Thyroid gland (tissue), 4 donors: ENCODE measurements around the gene MARCHF9. TPM values are rescaled to one million over a fixed set of nuclear protein-coding genes. Genes with fewer than 3 reads are reported as not detected.

Source experiments
- DNase-seq, 2 donors: peaks; one replicate each; pipeline ENCODE4 v3.0.0-alpha.2; 2019
- H3K27ac ChIP-seq, 3 donors: fragments of 200-600 bp; sonication (generic); 1 replicate in 2 of 3; 2 replicates in 1 of 3; pipeline ENCODE4 v1.5.1; 2016 to 2019; ENCODE audit warnings: mild to moderate bottlenecking in 1 of 3, moderate library complexity in 1 of 3
- H3K27me3 ChIP-seq: fragments of 200-600 bp; sonication (generic); one replicate; pipeline ENCODE4 v1.5.1; 2019
- H3K36me3 ChIP-seq, 2 donors: fragments of 200-600 bp; sonication (generic); one replicate each; pipeline ENCODE4 v1.5.1; 2016 to 2019
- H3K4me1 ChIP-seq, 2 donors: fragments of 200-600 bp; sonication (generic); one replicate each; pipeline ENCODE4 v1.5.1; 2017 to 2019
- H3K4me3 ChIP-seq, 3 donors: fragments of 200-600 bp; sonication (generic); replicated peaks in 1 of 3; 1 replicate in 2 of 3; 2 replicates in 1 of 3; pipeline ENCODE4 v1.5.1; 2016; ENCODE audit warnings: mild to moderate bottlenecking in 1 of 3
- H3K9me3 ChIP-seq: fragments of 200-600 bp; sonication (generic); one replicate; pipeline ENCODE4 v1.5.1; 2017
- POLR2A ChIP-seq, 2 donors: fragments of 450-650 bp; IDR thresholded peaks; one replicate each; pipeline ENCODE4 v1.6.1; 2017; ENCODE audit warnings: antibody characterized with exemption in 2 of 2, mild to moderate bottlenecking in 2 of 2, moderate library complexity in 1 of 2
- WGBS, 2 donors: methylation state at CpG; one replicate each; pipeline ENCODE4 v1.1.5; 2017; 5-methylcytosine and 5-hydroxymethylcytosine counted together
- intact Hi-C: fragments of 100-400 bp; cut with DNase I; formaldehyde crosslinking; loops from one replicate; pipeline ENCODE4 v1.15.1; 2023
- total RNA-seq, 4 donors: library from RNA; depleted of rRNA; stranded (reverse); fragments of >200 nt; gene quantifications; one replicate each; pipeline ENCODE4 v1.2.3, GENCODE V29; 2016
- TF ChIP-seq, protein P1 (sequence below), 6 experiments: fragments of 200-600 bp in 3 of 6; fragments of 450-650 bp in 3 of 6; sonication (generic) in 3 of 6; IDR thresholded peaks; one replicate each; pipeline ENCODE4 v1.5.1; 2016 to 2019; ENCODE audit warnings: antibody characterized with exemption in 6 of 6, mild to moderate bottlenecking in 2 of 6, inconsistent platforms in 1 of 6, moderate library complexity in 1 of 6

MARCHF9 gene
- total RNA-seq, 4 donors from 2014 or later: 17.5 to 25.1 (median 21.4) TPM

DNA sequence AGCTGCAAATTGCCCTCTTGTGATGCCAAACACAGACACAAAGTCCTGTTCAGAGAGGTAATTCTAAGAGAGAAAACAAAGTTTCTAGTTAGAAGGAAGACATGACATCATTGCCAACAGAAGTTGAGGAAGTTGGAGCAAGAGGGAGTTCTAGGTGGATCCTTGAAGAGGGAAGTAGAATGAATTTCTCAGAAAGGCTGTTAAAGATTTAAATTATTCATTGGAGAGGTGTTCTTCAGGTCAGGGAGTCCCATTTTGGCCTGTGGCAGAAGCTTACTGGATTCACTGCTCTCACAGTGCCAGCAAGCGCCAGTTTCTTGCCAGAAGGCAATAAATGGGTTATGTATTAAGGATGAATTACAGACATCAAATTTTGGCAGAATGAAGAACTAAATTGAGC is 43.0 kb downstream of the MARCHF9 start:
- TF ChIP-seq POLR2A (IDR thresholded peaks at IDR 0.05): no peak
- TF ChIP-seq, protein P1, sequence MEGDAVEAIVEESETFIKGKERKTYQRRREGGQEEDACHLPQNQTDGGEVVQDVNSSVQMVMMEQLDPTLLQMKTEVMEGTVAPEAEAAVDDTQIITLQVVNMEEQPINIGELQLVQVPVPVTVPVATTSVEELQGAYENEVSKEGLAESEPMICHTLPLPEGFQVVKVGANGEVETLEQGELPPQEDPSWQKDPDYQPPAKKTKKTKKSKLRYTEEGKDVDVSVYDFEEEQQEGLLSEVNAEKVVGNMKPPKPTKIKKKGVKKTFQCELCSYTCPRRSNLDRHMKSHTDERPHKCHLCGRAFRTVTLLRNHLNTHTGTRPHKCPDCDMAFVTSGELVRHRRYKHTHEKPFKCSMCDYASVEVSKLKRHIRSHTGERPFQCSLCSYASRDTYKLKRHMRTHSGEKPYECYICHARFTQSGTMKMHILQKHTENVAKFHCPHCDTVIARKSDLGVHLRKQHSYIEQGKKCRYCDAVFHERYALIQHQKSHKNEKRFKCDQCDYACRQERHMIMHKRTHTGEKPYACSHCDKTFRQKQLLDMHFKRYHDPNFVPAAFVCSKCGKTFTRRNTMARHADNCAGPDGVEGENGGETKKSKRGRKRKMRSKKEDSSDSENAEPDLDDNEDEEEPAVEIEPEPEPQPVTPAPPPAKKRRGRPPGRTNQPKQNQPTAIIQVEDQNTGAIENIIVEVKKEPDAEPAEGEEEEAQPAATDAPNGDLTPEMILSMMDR (IDR thresholded peaks at IDR 0.05): no peak
- Histone ChIP-seq H3K9me3 (no peaks in the 10 kb centered on the region), H3K27ac (no peak overlapping the region), H3K36me3 (peaks cover 61 to 62% of the 10 kb centered on the region in 2 donors), H3K27me3 (no peaks in the 10 kb centered on the region), H3K4me1 (no peaks in the 10 kb centered on the region), H3K4me3 (no peak overlapping the region)
- intact Hi-C loops: no loop called here
- DNase-seq: no peak
- WGBS, 2 donors: 96% methylated on average over 1 of the region's 1 CpG

DNA sequence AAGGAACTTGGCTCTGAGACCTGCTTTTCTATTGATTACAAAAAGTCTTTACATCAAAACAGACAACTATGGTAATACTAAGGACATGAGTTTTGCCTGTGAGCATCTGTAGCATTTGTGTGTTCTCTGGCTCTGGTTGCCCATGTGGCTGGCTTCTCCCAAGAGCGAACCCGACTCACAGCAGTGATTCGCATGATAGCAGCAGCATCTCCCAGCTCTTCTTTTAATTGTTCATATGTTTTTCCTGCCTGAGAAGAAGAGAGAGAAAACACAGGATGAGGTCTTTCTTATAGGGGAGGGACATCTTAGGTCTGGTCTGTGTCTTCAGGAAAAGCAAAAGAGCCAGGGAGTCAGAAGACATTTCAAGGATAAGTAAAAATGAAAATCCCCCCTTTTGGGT is 46.1 kb downstream of the MARCHF9 start:
- Histone ChIP-seq H3K27ac (no peak overlapping the region), H3K36me3 (peaks cover 49 to 67% of the 10 kb centered on the region in 2 donors), H3K9me3 (no peaks in the 10 kb centered on the region), H3K27me3 (no peaks in the 10 kb centered on the region), H3K4me1 (no peaks in the 10 kb centered on the region), H3K4me3 (no peak overlapping the region)
- intact Hi-C loops: no loop called here
- 95% methylated on average over 3 of the region's 3 CpGs for WGBS, 2 donors
- no peak for TF ChIP-seq POLR2A (IDR thresholded peaks at IDR 0.05)
- TF ChIP-seq, protein P1 (IDR thresholded peaks at IDR 0.05): no peak
- DNase-seq: no peak

DNA sequence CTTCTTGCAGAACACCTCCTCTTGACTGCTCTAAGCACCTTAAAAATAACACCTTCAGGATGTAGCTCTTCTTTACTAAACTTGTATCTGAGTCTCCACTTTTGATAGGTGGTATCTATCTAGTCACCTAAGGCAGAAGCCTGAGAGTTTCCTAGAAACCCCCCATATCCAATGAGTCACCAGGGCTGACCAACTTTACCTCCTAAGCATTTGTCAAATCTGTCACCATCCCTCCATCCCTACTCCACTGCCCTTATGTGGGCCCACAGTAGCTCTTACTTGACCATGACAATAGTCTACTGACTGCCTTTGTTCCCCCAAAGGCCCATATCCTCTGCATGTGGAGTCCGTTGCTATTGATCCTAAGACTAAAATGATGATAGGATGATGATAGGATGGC is 47.7 kb downstream of the MARCHF9 start:
- WGBS, 2 donors: 94 to 100% methylated on average over 1 of the region's 1 CpG
- no peak for TF ChIP-seq POLR2A (IDR thresholded peaks at IDR 0.05)
- TF ChIP-seq, protein P1 (IDR thresholded peaks at IDR 0.05): no peak
- peaks cover 49 to 75% of the 10 kb centered on the region in 2 donors for H3K36me3 ChIP-seq
- H3K9me3 ChIP-seq: no peaks in the 10 kb centered on the region
- no peaks in the 10 kb centered on the region for H3K4me1 ChIP-seq
- no peak for DNase-seq
- H3K4me3 ChIP-seq: no peak overlapping the region
- no peaks in the 10 kb centered on the region for H3K27me3 ChIP-seq
- intact Hi-C loops: no loop called here
- no peak overlapping the region for H3K27ac ChIP-seq

DNA sequence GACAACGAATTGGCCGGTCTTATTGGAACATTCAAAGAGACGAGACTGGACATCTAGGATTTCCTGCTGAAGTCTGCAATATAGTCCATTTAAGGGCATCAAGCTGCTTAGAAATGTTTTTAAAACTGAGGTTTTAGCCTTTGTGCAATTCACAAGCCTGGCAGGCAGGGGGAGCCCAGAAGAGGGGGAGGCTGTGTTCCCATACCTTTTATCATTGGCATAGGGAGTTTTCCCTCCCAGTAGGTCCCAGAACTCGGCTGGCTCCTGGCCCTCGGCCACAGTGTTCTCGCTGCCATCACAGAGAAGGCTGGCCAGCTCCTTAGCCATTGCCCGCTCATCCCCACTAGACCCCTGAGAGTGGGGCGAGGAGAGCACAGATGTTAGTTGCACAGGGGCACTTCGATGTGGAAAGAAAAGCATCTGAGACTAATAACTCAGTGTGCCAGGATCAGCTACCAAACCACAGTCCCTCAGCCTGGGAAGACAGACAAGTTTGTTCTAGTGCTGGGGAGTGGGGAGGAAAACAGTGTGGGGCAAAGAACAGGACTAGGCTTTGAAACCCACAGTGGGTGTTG is 48.5 kb downstream of the MARCHF9 start:
- peaks cover 57 to 83% of the 10 kb centered on the region in 2 donors for H3K36me3 ChIP-seq
- H3K4me3 ChIP-seq: no peak overlapping the region
- DNase-seq: peak; percentile 44 to 49
- intact Hi-C loops: no loop called here
- TF ChIP-seq, protein P1 (IDR thresholded peaks at IDR 0.05): peak; percentile 26 to 81 (median 58)
- no peak for TF ChIP-seq POLR2A (IDR thresholded peaks at IDR 0.05)
- 49 to 54% methylated on average over 9 of the region's 9 CpGs for WGBS, 2 donors
- no peaks in the 10 kb centered on the region for H3K9me3 ChIP-seq
- H3K27ac ChIP-seq: no peak overlapping the region
- no peaks in the 10 kb centered on the region for H3K4me1 ChIP-seq
- H3K27me3 ChIP-seq: no peaks in the 10 kb centered on the region

DNA sequence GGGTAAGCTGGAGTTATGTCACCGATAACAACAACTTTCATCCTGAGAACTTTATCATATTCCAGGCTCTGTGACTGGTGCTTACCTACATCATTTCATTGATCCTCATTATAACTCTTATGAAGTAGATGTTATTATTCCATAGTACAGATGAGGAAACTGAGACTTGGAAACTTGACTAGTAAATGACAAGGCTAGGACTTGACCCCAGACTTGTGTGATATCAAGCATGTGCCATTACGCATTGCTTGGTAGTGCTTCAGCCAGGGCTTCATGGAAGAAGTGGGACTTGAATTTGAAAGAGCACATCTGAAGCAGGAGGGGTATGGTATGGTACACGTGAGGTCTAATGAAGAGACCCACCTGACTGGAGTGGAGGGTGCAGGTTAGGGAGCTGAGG is 51.8 kb downstream of the MARCHF9 start:
- intact Hi-C loops: no loop called here
- Histone ChIP-seq H3K27ac (no peak overlapping the region), H3K4me3 (no peak overlapping the region), H3K36me3 (peaks cover 37 to 73% of the 10 kb centered on the region in 2 donors), H3K4me1 (no peaks in the 10 kb centered on the region), H3K27me3 (no peaks in the 10 kb centered on the region), H3K9me3 (no peaks in the 10 kb centered on the region)
- DNase-seq: no peak
- 94 to 95% methylated on average over 3 of the region's 3 CpGs for WGBS, 2 donors
- TF ChIP-seq, protein P1 (IDR thresholded peaks at IDR 0.05): no peak
- no peak for TF ChIP-seq POLR2A (IDR thresholded peaks at IDR 0.05)
